Spinal cord (tissue), 4 donors: Measurements from ENCODE around the gene LY6G6D. TPM values are rescaled to one million over a fixed set of nuclear protein-coding genes. Genes with fewer than 3 reads are reported as not detected.

ENCODE experiments used
- polyA plus RNA-seq, 2 donors: library from polyadenylated mRNA; unstranded; fragments of 120-200 nt; gene quantifications; one replicate each; pipeline ENCODE4 v1.2.1, GENCODE V29; 2013; ENCODE audit not compliant: insufficient read length in 2 of 2
- small RNA-seq: library from RNA; depleted of rRNA; stranded (forward); fragments of <200 nt; gene quantifications from one replicate; pipeline ENCODE3, GENCODE V24; 2014; ENCODE audit warnings: low replicate concordance
- total RNA-seq, 2 donors: library from RNA; depleted of rRNA in 1 of 2; stranded (reverse); fragments of 120-200 nt in 1 of 2; fragments of >200 nt in 1 of 2; gene quantifications; one replicate each; pipeline versions ENCODE4 v1.2.3 to v1.2.4, GENCODE V29; 2013 to 2014

The LY6G6D gene
- total and polyA plus RNA-seq, 4 donors: 0.51 to 6.6 (median 1.7) TPM

Small RNA genes within 50 kb of the gene (small RNA-seq; reads per million reads assigned to genes)
- not detected for gene LY6G6D
- not detected for gene MIR4646
- not detected for gene MSH5-SAPCD1
- not detected for gene RNU6-850P
- gene SAPCD1: not detected

Other genes with a start within 250 kb of the LY6G6D start
Only the 30 nearest of the 41 such genes appear.
- under 1 TPM in 1 of 2 donors, not detected in 1; 0.11 TPM for gene LTA, start 143.1 kb upstream of the LY6G6D start, total RNA-seq
- gene LTA, start 143.1 kb upstream of the LY6G6D start, polyA plus RNA-seq: under 1 TPM; 0.22 to 0.27 TPM
- gene TNF, start 139.8 kb upstream of the LY6G6D start, total RNA-seq: under 1 TPM in 1 of 2 donors, not detected in 1; 0.39 TPM
- gene TNF, start 139.8 kb upstream of the LY6G6D start, polyA plus RNA-seq: under 1 TPM in 1 of 2 donors, not detected in 1; 0.40 TPM
- gene LTB, start 132.9 kb upstream of the LY6G6D start, total RNA-seq: 1 to 10 TPM in 1 of 2 donors, under 1 TPM in 1; 0.55 to 1.9 TPM
- gene LTB, start 132.9 kb upstream of the LY6G6D start, polyA plus RNA-seq: under 1 TPM; 0.35 to 0.50 TPM
- gene LST1, start 129.1 kb upstream of the LY6G6D start, total RNA-seq: 10 to 100 TPM; 10.8 to 15.2 TPM
- 10 to 100 TPM in 1 of 2 donors, 1 to 10 TPM in 1; 9.0 to 12.6 TPM for gene LST1, start 129.1 kb upstream of the LY6G6D start, polyA plus RNA-seq
- not detected for gene NCR3, start 122.3 kb upstream of the LY6G6D start, total RNA-seq
- not detected for gene NCR3, start 122.3 kb upstream of the LY6G6D start, polyA plus RNA-seq
- 10 to 100 TPM; 35.5 to 55.0 TPM for gene AIF1, start 100.1 kb upstream of the LY6G6D start, total RNA-seq
- gene AIF1, start 100.1 kb upstream of the LY6G6D start, polyA plus RNA-seq: 10 to 100 TPM; 27.8 to 42.5 TPM
- 10 to 100 TPM; 48.7 to 79.6 TPM for gene PRRC2A, start 94.6 kb upstream of the LY6G6D start, total RNA-seq
- 100 to 1,000 TPM; 241 to 250 TPM for gene PRRC2A, start 94.6 kb upstream of the LY6G6D start, polyA plus RNA-seq
- gene BAG6, start 62.7 kb upstream of the LY6G6D start, total RNA-seq: 100 to 1,000 TPM in 1 of 2 donors, 10 to 100 TPM in 1; 88.9 to 184 TPM
- gene BAG6, start 62.7 kb upstream of the LY6G6D start, polyA plus RNA-seq: 100 to 1,000 TPM; 249 to 255 TPM
- 1 to 10 TPM in 1 of 2 donors, under 1 TPM in 1; 0.40 to 5.7 TPM for gene APOM, start 59.5 kb upstream of the LY6G6D start, total RNA-seq
- gene APOM, start 59.5 kb upstream of the LY6G6D start, polyA plus RNA-seq: 1 to 10 TPM; 6.7 to 9.5 TPM
- 10 to 100 TPM; 12.4 to 23.1 TPM for gene C6orf47, start 54.6 kb upstream of the LY6G6D start, total RNA-seq
- 10 to 100 TPM; 16.8 to 17.8 TPM for gene C6orf47, start 54.6 kb upstream of the LY6G6D start, polyA plus RNA-seq
- 10 to 100 TPM in 1 of 2 donors, 1 to 10 TPM in 1; 9.1 to 15.3 TPM for gene GPANK1, start 50.4 kb upstream of the LY6G6D start, total RNA-seq
- 10 to 100 TPM; 16.9 to 19.9 TPM for gene GPANK1, start 50.4 kb upstream of the LY6G6D start, polyA plus RNA-seq
- gene CSNK2B, start 49.3 kb upstream of the LY6G6D start, total RNA-seq: 100 to 1,000 TPM in 1 of 2 donors, 10 to 100 TPM in 1; 54.3 to 183 TPM
- gene CSNK2B, start 49.3 kb upstream of the LY6G6D start, polyA plus RNA-seq: 100 to 1,000 TPM; 213 to 215 TPM
- 1 to 10 TPM; 2.1 to 8.6 TPM for gene LY6G5B, start 45.4 kb upstream of the LY6G6D start, total RNA-seq
- 10 to 100 TPM; 17.6 to 35.6 TPM for gene LY6G5B, start 45.4 kb upstream of the LY6G6D start, polyA plus RNA-seq
- gene LY6G5C, start 34.3 kb upstream of the LY6G6D start, total RNA-seq: 1 to 10 TPM in 1 of 2 donors, under 1 TPM in 1; 0.40 to 3.3 TPM
- 10 to 100 TPM in 1 of 2 donors, 1 to 10 TPM in 1; 8.5 to 13.1 TPM for gene LY6G5C, start 34.3 kb upstream of the LY6G6D start, polyA plus RNA-seq
- gene ABHD16A, start 12.0 kb upstream of the LY6G6D start, total RNA-seq: 10 to 100 TPM; 51.8 to 83.6 TPM
- 10 to 100 TPM; 72.0 to 85.8 TPM for gene ABHD16A, start 12.0 kb upstream of the LY6G6D start, polyA plus RNA-seq
- under 1 TPM in 1 of 2 donors, not detected in 1; 0.30 TPM for gene LY6G6F, start 8.5 kb upstream of the LY6G6D start, total RNA-seq
- under 1 TPM in 1 of 2 donors, not detected in 1; 0.27 TPM for gene LY6G6F, start 8.5 kb upstream of the LY6G6D start, polyA plus RNA-seq
- under 1 TPM in 1 of 2 donors, not detected in 1; 0.17 TPM for gene LY6G6C, start 6.4 kb downstream of the LY6G6D start, total RNA-seq
- 1 to 10 TPM in 1 of 2 donors, under 1 TPM in 1; 0.71 to 1.2 TPM for gene LY6G6C, start 6.4 kb downstream of the LY6G6D start, polyA plus RNA-seq
- under 1 TPM in 1 of 2 donors, not detected in 1; 0.17 TPM for gene MPIG6B, start 8.0 kb downstream of the LY6G6D start, total RNA-seq
- gene MPIG6B, start 8.0 kb downstream of the LY6G6D start, polyA plus RNA-seq: 1 to 10 TPM in 1 of 2 donors, under 1 TPM in 1; 0.81 to 1.3 TPM
- gene DDAH2, start 14.0 kb downstream of the LY6G6D start, total RNA-seq: 100 to 1,000 TPM in 1 of 2 donors, 10 to 100 TPM in 1; 62.9 to 207 TPM
- gene DDAH2, start 14.0 kb downstream of the LY6G6D start, polyA plus RNA-seq: 100 to 1,000 TPM; 159 to 178 TPM
- 100 to 1,000 TPM in 1 of 2 donors, 10 to 100 TPM in 1; 96.3 to 322 TPM for gene CLIC1, start 21.2 kb downstream of the LY6G6D start, total RNA-seq
- 10 to 100 TPM; 73.5 to 87.1 TPM for gene CLIC1, start 21.2 kb downstream of the LY6G6D start, polyA plus RNA-seq
- 10 to 100 TPM in 1 of 2 donors, 1 to 10 TPM in 1; 6.2 to 20.2 TPM for gene MSH5, start 24.7 kb downstream of the LY6G6D start, total RNA-seq
- gene MSH5, start 24.7 kb downstream of the LY6G6D start, polyA plus RNA-seq: 10 to 100 TPM; 18.9 to 38.8 TPM
- gene SAPCD1, start 47.3 kb downstream of the LY6G6D start, total RNA-seq: 1 to 10 TPM; 3.4 to 9.5 TPM
- 10 to 100 TPM; 10.5 to 11.1 TPM for gene SAPCD1, start 47.3 kb downstream of the LY6G6D start, polyA plus RNA-seq
- 1 to 10 TPM; 1.8 to 2.9 TPM for gene VWA7, start 62.0 kb downstream of the LY6G6D start, total RNA-seq
- gene VWA7, start 62.0 kb downstream of the LY6G6D start, polyA plus RNA-seq: 1 to 10 TPM; 4.0 to 4.3 TPM
- gene VARS1, start 80.4 kb downstream of the LY6G6D start, total RNA-seq: 10 to 100 TPM; 25.3 to 35.5 TPM
- gene VARS1, start 80.4 kb downstream of the LY6G6D start, polyA plus RNA-seq: 10 to 100 TPM; 66.1 to 70.6 TPM
- gene LSM2, start 91.6 kb downstream of the LY6G6D start, total RNA-seq: 10 to 100 TPM; 18.0 to 45.7 TPM
- 10 to 100 TPM; 54.4 to 63.3 TPM for gene LSM2, start 91.6 kb downstream of the LY6G6D start, polyA plus RNA-seq
- 1 to 10 TPM; 3.3 to 4.8 TPM for gene HSPA1L, start 99.9 kb downstream of the LY6G6D start, total RNA-seq
- 1 to 10 TPM; 5.1 to 6.1 TPM for gene HSPA1L, start 99.9 kb downstream of the LY6G6D start, polyA plus RNA-seq
- 100 to 1,000 TPM; 221 to 541 TPM for gene HSPA1A, start 100.2 kb downstream of the LY6G6D start, total RNA-seq
- gene HSPA1A, start 100.2 kb downstream of the LY6G6D start, polyA plus RNA-seq: 100 to 1,000 TPM; 117 to 175 TPM
- 100 to 1,000 TPM; 285 to 696 TPM for gene HSPA1B, start 112.4 kb downstream of the LY6G6D start, total RNA-seq
- gene HSPA1B, start 112.4 kb downstream of the LY6G6D start, polyA plus RNA-seq: 100 to 1,000 TPM; 113 to 166 TPM
- 10 to 100 TPM; 21.9 to 47.5 TPM for gene NEU1, start 147.5 kb downstream of the LY6G6D start, total RNA-seq
- 10 to 100 TPM; 23.6 to 25.5 TPM for gene NEU1, start 147.5 kb downstream of the LY6G6D start, polyA plus RNA-seq
- gene SLC44A4, start 163.6 kb downstream of the LY6G6D start, total RNA-seq: under 1 TPM; 0.20 to 0.55 TPM
- 1 to 10 TPM in 1 of 2 donors, under 1 TPM in 1; 1.00 to 1.1 TPM for gene SLC44A4, start 163.6 kb downstream of the LY6G6D start, polyA plus RNA-seq